Uterus (tissue), 4 donors: ENCODE data around the gene FAM180A. TPM values are rescaled to one million over a fixed set of nuclear protein-coding genes. Genes with fewer than 3 reads are reported as not detected.
"Not testable (repeated sequence)": the region's sequence is repeated elsewhere in the genome, so short reads cannot be mapped to it uniquely, and the experiment has no call there.

ENCODE experiments used
- DNase-seq, 2 donors: peaks; one replicate each; pipeline ENCODE4 v3.0.0-alpha.2; 2019 to 2020
- H3K27ac ChIP-seq, 2 donors: fragments of 200-600 bp; sonication (generic); 1 replicate in 1 of 2; 2 replicates in 1 of 2; pipeline ENCODE4 v1.5.1; 2016 to 2018
- H3K27me3 ChIP-seq, 2 donors: fragments of 200-600 bp; sonication (generic); one replicate each; pipeline ENCODE4 v1.5.1; 2018 to 2019; ENCODE audit warnings: control low read depth in 1 of 2
- H3K36me3 ChIP-seq, 2 donors: fragments of 200-600 bp; sonication (generic); one replicate each; pipeline ENCODE4 v1.5.1; 2019; ENCODE audit warnings: control low read depth in 1 of 2
- H3K4me1 ChIP-seq, 2 donors: fragments of 200-600 bp; sonication (generic); one replicate each; pipeline ENCODE4 v1.5.1; 2018 to 2019; ENCODE audit warnings: control low read depth in 1 of 2
- H3K4me3 ChIP-seq, 2 donors: fragments of 200-600 bp; sonication (generic); 1 replicate in 1 of 2; 2 replicates in 1 of 2; pipeline ENCODE4 v1.5.1; 2018 to 2019; ENCODE audit warnings: mild to moderate bottlenecking in 1 of 2
- H3K9me3 ChIP-seq, 2 donors: fragments of 200-600 bp; sonication (generic); one replicate each; pipeline ENCODE4 v1.5.1; 2019; ENCODE audit warnings: control low read depth in 1 of 2
- CTCF ChIP-seq, 4 experiments: fragments of 200-600 bp in 2 of 4; fragments of 450-650 bp in 2 of 4; sonication (generic) in 2 of 4; IDR thresholded peaks; one replicate each; pipeline ENCODE4 v1.5.1; 2016 to 2019; ENCODE audit warnings: antibody characterized with exemption in 4 of 4, mild to moderate bottlenecking in 2 of 4, moderate library complexity in 1 of 4
- POLR2A ChIP-seq, 2 donors: fragments of 450-650 bp; IDR thresholded peaks; one replicate each; pipeline ENCODE4 v1.6.1; 2016; ENCODE audit warnings: antibody characterized with exemption in 2 of 2, mild to moderate bottlenecking in 1 of 2, moderate library complexity in 1 of 2
- intact Hi-C: fragments of 100-400 bp; cut with DNase I; formaldehyde crosslinking; loops from one replicate; pipeline ENCODE4 v1.15.1; 2023; ENCODE audit warnings: low total_unique reads
- total RNA-seq, 4 donors: library from RNA; depleted of rRNA in 3 of 4; stranded (reverse); fragments of >200 nt in 3 of 4; gene quantifications; one replicate each; pipeline versions ENCODE4 v1.1.0 to v1.2.4, GENCODE V29; 2014 to 2023
- donor health status: DM: yes; HTN: yes; CAD: no.

Gene FAM180A
- total RNA-seq, 4 donors from 2014 or later, result 0.51 to 12.6 (median 6.3) TPM; not detected in 1

- DNase-seq, result no peak
- Histone ChIP-seq H3K4me3 (no peak overlapping the region), H3K27me3 (no peaks in the 10 kb centered on the region), H3K9me3 (no peaks in the 10 kb centered on the region), H3K36me3 (no peaks in the 10 kb centered on the region), H3K27ac (no peak overlapping the region), H3K4me1 (no peaks in the 10 kb centered on the region)
- TF ChIP-seq POLR2A (IDR thresholded peaks at IDR 0.05) (no peak), CTCF (IDR thresholded peaks at IDR 0.05) (no peak)
- intact Hi-C loops, result no loop called here
Observed at GRCh38 chr7:135777626-135778398, 29.2 kb upstream of the FAM180A start.

- intact Hi-C loops, H3K36me3 ChIP-seq, H3K27ac ChIP-seq, H3K9me3 ChIP-seq, DNase-seq, H3K4me1 ChIP-seq, H3K27me3 ChIP-seq, H3K4me3 ChIP-seq: not testable (repeated sequence)
Observed at GRCh38 chr7:135775915-135776314, 27.3 kb upstream of the FAM180A start.

- no peak for TF ChIP-seq CTCF (IDR thresholded peaks at IDR 0.05)
- TF ChIP-seq POLR2A (IDR thresholded peaks at IDR 0.05), result no peak
- DNase-seq, result no peak
- Histone ChIP-seq H3K27ac (peak overlapping the region in 1 of 2 donors; percentile 1), H3K36me3 (no peaks in the 10 kb centered on the region), H3K4me1 (no peaks in the 10 kb centered on the region), H3K4me3 (no peak overlapping the region), H3K27me3 (no peaks in the 10 kb centered on the region), H3K9me3 (no peaks in the 10 kb centered on the region)
- intact Hi-C loops, result no loop called here
Observed at GRCh38 chr7:135775230-135775629, 26.6 kb upstream of the FAM180A start.

GRCh38 chr7:135774284-135774683 lies 25.7 kb upstream of the FAM180A start:
- no peaks in the 10 kb centered on the region for H3K27me3 ChIP-seq
- H3K4me3 ChIP-seq, result no peak overlapping the region
- H3K36me3 ChIP-seq, result no peaks in the 10 kb centered on the region
- DNase-seq, result no peak
- H3K9me3 ChIP-seq, result no peaks in the 10 kb centered on the region
- H3K4me1 ChIP-seq, result no peaks in the 10 kb centered on the region
- intact Hi-C loops, result no loop called here
- peak overlapping the region in 1 of 2 donors; percentile 1 for H3K27ac ChIP-seq
- TF ChIP-seq POLR2A (IDR thresholded peaks at IDR 0.05), result no peak
- no peak for TF ChIP-seq CTCF (IDR thresholded peaks at IDR 0.05)

- TF ChIP-seq CTCF (IDR thresholded peaks at IDR 0.05) (no peak), POLR2A (IDR thresholded peaks at IDR 0.05) (no peak)
- intact Hi-C loops, result no loop called here
- no peaks in the 10 kb centered on the region for H3K9me3 ChIP-seq
- no peaks in the 10 kb centered on the region for H3K4me1 ChIP-seq
- no peak overlapping the region for H3K4me3 ChIP-seq
- DNase-seq, result no peak
- H3K27ac ChIP-seq, result no peak overlapping the region
- no peaks in the 10 kb centered on the region for H3K27me3 ChIP-seq
- H3K36me3 ChIP-seq, result no peaks in the 10 kb centered on the region
Observed at GRCh38 chr7:135773464-135773863, 24.9 kb upstream of the FAM180A start.
